Neural cell (in vitro differentiated cells): ENCODE results near the gene LPA. TPM values are rescaled to one million over a fixed set of nuclear protein-coding genes. Genes with fewer than 3 reads are reported as not detected.
"Not testable (repeated sequence)": the region's sequence is repeated elsewhere in the genome, so short reads cannot be mapped to it uniquely, and the experiment has no call there.

Experiments used
- H2AFZ ChIP-seq: fragments of 200-600, 300-800 bp; sonication (generic), shearing (Covaris generic); 2 replicates; pipeline ENCODE4 v1.6.0; 2014; ENCODE audit warnings: low read depth, mild to moderate bottlenecking, antibody characterized with exemption, low read length, moderate library complexity
- H3F3A ChIP-seq: fragments of 200-600 bp; shearing (Covaris generic); 2 replicates; pipeline ENCODE4 v1.6.1; 2016; ENCODE audit warnings: mild to moderate bottlenecking, moderate library complexity, mixed read lengths, antibody characterized with exemption, low read length; ENCODE audit not compliant: insufficient read depth, poor library complexity, severe bottlenecking
- H3K27ac ChIP-seq: fragments of 200-600, 300-800 bp; sonication (generic), shearing (Covaris generic); 2 replicates; pipeline ENCODE4 v1.5.1; 2014; ENCODE audit warnings: mild to moderate bottlenecking, low read length, moderate library complexity
- H3K27me3 ChIP-seq: fragments of 300-800, 200-600 bp; sonication (generic), shearing (Covaris generic); 2 replicates; pipeline ENCODE4 v1.6.0; 2014; ENCODE audit warnings: mild to moderate bottlenecking, low read depth, low read length, moderate library complexity; ENCODE audit not compliant: insufficient read depth
- H3K36me3 ChIP-seq: fragments of 300-800, 200-600 bp; sonication (generic), shearing (Covaris generic); 2 replicates; pipeline ENCODE4 v1.5.1; 2014; ENCODE audit warnings: mild to moderate bottlenecking, antibody characterized with exemption, low read length, moderate library complexity; ENCODE audit not compliant: insufficient read depth
- H3K4me2 ChIP-seq: fragments of 300-800, 200-600 bp; sonication (generic), shearing (Covaris generic); 2 replicates; pipeline ENCODE4 v1.6.0; 2014; ENCODE audit warnings: mild to moderate bottlenecking, low read length
- H3K4me3 ChIP-seq: fragments of 300-800, 200-600 bp; sonication (generic), shearing (Covaris generic); 2 replicates; pipeline ENCODE4 v1.5.1; 2014; ENCODE audit warnings: mild to moderate bottlenecking, low read length, moderate library complexity
- H3K79me2 ChIP-seq: fragments of 200-600 bp; shearing (Covaris generic); replicated peaks from 2 replicates; pipeline ENCODE4 v1.6.0; 2014; ENCODE audit warnings: mild to moderate bottlenecking, low read length, moderate library complexity; ENCODE audit not compliant: insufficient read depth
- H3K9ac ChIP-seq: fragments of 300-800, 200-600 bp; sonication (generic), shearing (Covaris generic); 2 replicates; pipeline ENCODE4 v1.6.1; 2016; ENCODE audit warnings: mild to moderate bottlenecking, low read length, mixed read lengths
- H3K9me2 ChIP-seq: fragments of 200-600 bp; shearing (Covaris generic); 2 replicates; pipeline ENCODE4 v1.6.1; 2016; ENCODE audit warnings: mild to moderate bottlenecking, low read length, mixed read lengths; ENCODE audit not compliant: insufficient read depth
- H3K9me3 ChIP-seq: fragments of 200-600, 300-800 bp; sonication (generic), shearing (Covaris generic); 2 replicates; pipeline ENCODE4 v1.6.1; 2016; ENCODE audit warnings: mild to moderate bottlenecking, mixed run types, low read length, moderate library complexity, mixed read lengths
- H4K20me1 ChIP-seq: fragments of 200-600 bp; shearing (Covaris generic); 2 replicates; pipeline ENCODE4 v1.6.1; 2016; ENCODE audit warnings: mild to moderate bottlenecking, mixed run types; ENCODE audit not compliant: insufficient read depth
- EP300 ChIP-seq: fragments of 450-650 bp; conservative IDR thresholded peaks from 2 replicates; pipeline ENCODE4 v1.6.1; 2014; ENCODE audit warnings: antibody characterized with exemption, mild to moderate bottlenecking, moderate library complexity; ENCODE audit not compliant: poor library complexity, severe bottlenecking
- EZH2 ChIP-seq: fragments of 200-600, 300-800 bp; shearing (Covaris generic), sonication (generic); IDR thresholded peaks from 2 replicates; pipeline ENCODE4 v1.6.1; 2014; ENCODE audit warnings: antibody characterized with exemption, low read length, borderline replicate concordance, mild to moderate bottlenecking; ENCODE audit not compliant: insufficient read depth, poor library complexity, severe bottlenecking
- MXI1 ChIP-seq: fragments of 450-650 bp; conservative IDR thresholded peaks from 2 replicates; pipeline ENCODE4 v1.6.1; 2014; ENCODE audit warnings: antibody characterized with exemption, mild to moderate bottlenecking; ENCODE audit not compliant: poor library complexity, severe bottlenecking
- POLR2AphosphoS5 ChIP-seq: IDR thresholded peaks from 2 replicates; pipeline ENCODE4 v1.6.1; 2012
- RAD21 ChIP-seq: fragments of 450-650 bp; conservative IDR thresholded peaks from 2 replicates; pipeline ENCODE4 v1.6.1; 2014; ENCODE audit warnings: antibody characterized with exemption, mild to moderate bottlenecking, moderate library complexity
- REST ChIP-seq: IDR thresholded peaks from 2 replicates; pipeline ENCODE4 v1.6.1; 2012; ENCODE audit warnings: borderline replicate concordance
- SMC3 ChIP-seq: fragments of 450-650 bp; conservative IDR thresholded peaks from 2 replicates; pipeline ENCODE4 v1.6.1; 2014; ENCODE audit warnings: antibody characterized with exemption, mild to moderate bottlenecking, moderate library complexity; ENCODE audit not compliant: poor library complexity
- TAF1 ChIP-seq: IDR thresholded peaks from 2 replicates; pipeline ENCODE4 v1.6.1; 2012; ENCODE audit warnings: low read depth
- polyA plus RNA-seq: library from polyadenylated mRNA; depleted of rRNA; stranded (reverse); fragments of >200 nt; gene quantifications from 2 replicates; pipeline ENCODE4 v1.2.3, GENCODE V29; 2014
- TF ChIP-seq, protein P1 (sequence below): fragments of 450-650 bp; IDR thresholded peaks from 2 replicates; pipeline ENCODE4 v1.5.1; 2014; ENCODE audit warnings: antibody characterized with exemption, mild to moderate bottlenecking, moderate library complexity; ENCODE audit not compliant: poor library complexity, severe bottlenecking

Gene LPA
- polyA plus RNA-seq, 1 donor from 2014 or later: not detected

GRCh38 chr6:160676418-160676817, 12.3 kb upstream of the LPA start:
- not testable (repeated sequence) for H3K9me3 ChIP-seq, H3K36me3 ChIP-seq, H3F3A ChIP-seq, H3K9me2 ChIP-seq, H3K4me2 ChIP-seq, H2AFZ ChIP-seq, H3K9ac ChIP-seq, H4K20me1 ChIP-seq, H3K79me2 ChIP-seq, H3K27me3 ChIP-seq, H3K27ac ChIP-seq, H3K4me3 ChIP-seq

DNA sequence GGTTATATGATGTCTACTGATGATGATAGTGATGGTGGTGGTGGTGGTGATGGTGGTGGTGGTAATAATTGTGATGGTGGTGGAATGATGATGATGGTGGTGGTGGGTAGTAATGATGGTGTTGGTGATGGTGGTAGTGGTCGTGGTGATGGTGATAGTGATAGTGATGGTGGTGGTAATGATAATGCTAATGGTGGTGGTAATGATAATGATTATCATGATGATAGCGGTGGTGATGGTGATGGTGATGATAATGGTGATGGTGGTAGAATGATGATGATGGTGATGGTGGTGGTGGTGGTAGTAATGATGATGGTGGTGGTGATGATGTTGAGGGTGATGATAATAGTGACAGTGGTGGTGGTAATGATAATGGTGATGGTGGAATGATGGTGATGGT, 4.5 kb upstream of the LPA start:
- no peak overlapping the region for H2AFZ ChIP-seq
- no peak for TF ChIP-seq SMC3
- TF ChIP-seq REST: no peak
- TF ChIP-seq, protein P1, sequence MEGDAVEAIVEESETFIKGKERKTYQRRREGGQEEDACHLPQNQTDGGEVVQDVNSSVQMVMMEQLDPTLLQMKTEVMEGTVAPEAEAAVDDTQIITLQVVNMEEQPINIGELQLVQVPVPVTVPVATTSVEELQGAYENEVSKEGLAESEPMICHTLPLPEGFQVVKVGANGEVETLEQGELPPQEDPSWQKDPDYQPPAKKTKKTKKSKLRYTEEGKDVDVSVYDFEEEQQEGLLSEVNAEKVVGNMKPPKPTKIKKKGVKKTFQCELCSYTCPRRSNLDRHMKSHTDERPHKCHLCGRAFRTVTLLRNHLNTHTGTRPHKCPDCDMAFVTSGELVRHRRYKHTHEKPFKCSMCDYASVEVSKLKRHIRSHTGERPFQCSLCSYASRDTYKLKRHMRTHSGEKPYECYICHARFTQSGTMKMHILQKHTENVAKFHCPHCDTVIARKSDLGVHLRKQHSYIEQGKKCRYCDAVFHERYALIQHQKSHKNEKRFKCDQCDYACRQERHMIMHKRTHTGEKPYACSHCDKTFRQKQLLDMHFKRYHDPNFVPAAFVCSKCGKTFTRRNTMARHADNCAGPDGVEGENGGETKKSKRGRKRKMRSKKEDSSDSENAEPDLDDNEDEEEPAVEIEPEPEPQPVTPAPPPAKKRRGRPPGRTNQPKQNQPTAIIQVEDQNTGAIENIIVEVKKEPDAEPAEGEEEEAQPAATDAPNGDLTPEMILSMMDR: no peak
- no peak for TF ChIP-seq TAF1
- TF ChIP-seq POLR2AphosphoS5: no peak
- TF ChIP-seq RAD21: no peak
- TF ChIP-seq MXI1: no peak
- no peak for TF ChIP-seq EP300
- no peak for TF ChIP-seq EZH2
- H3K4me3 ChIP-seq: no peak overlapping the region
- H3K9me2 ChIP-seq: no peaks in the 10 kb centered on the region
- H3K4me2 ChIP-seq: no peak overlapping the region
- H3K36me3 ChIP-seq: no peaks in the 10 kb centered on the region
- no peaks in the 10 kb centered on the region for H4K20me1 ChIP-seq
- H3K9ac ChIP-seq: no peak overlapping the region
- no peaks in the 10 kb centered on the region for H3F3A ChIP-seq
- H3K27me3 ChIP-seq: no peaks in the 10 kb centered on the region
- no peak overlapping the region for H3K27ac ChIP-seq
- H3K9me3 ChIP-seq: peaks cover 4% of the 10 kb centered on the region
- no peaks in the 10 kb centered on the region for H3K79me2 ChIP-seq
